Amygdala (tissue), 56 donors: ENCODE measurements around the gene AUTS2.

Experiments used
- DNase-seq, 56 donors: peaks; one replicate each; lab custom pipeline; 2025; lab: John Stamatoyannopoulos, UW

AUTS2 gene

GRCh38 chr7:70006261-70006920, 408.1 kb downstream of the AUTS2 start:
- no peak for DNase-seq

- DNase-seq: no peak
Measured at GRCh38 chr7:70008466-70008865, 410.2 kb downstream of the AUTS2 start.

- no peak for DNase-seq
Measured at GRCh38 chr7:70014472-70015177, 416.4 kb downstream of the AUTS2 start.

- no peak for DNase-seq
Measured at GRCh38 chr7:70015353-70015752, 417.1 kb downstream of the AUTS2 start.

GRCh38 chr7:70016044-70016770, 417.9 kb downstream of the AUTS2 start:
- DNase-seq: no peak

- no peak for DNase-seq
Measured at GRCh38 chr7:70017357-70017756, 419.1 kb downstream of the AUTS2 start.

GRCh38 chr7:70018700-70019099, 420.4 kb downstream of the AUTS2 start:
- DNase-seq: no peak

GRCh38 chr7:70027867-70028266, 429.6 kb downstream of the AUTS2 start:
- no peak for DNase-seq

- DNase-seq: no peak
Measured at GRCh38 chr7:70028620-70029019, 430.3 kb downstream of the AUTS2 start.

GRCh38 chr7:70029993-70030392, 431.7 kb downstream of the AUTS2 start:
- no peak for DNase-seq

GRCh38 chr7:70030745-70031144, 432.5 kb downstream of the AUTS2 start:
- no peak for DNase-seq

GRCh38 chr7:70031245-70031644, 433.0 kb downstream of the AUTS2 start:
- no peak for DNase-seq

GRCh38 chr7:70032649-70033048, 434.4 kb downstream of the AUTS2 start:
- DNase-seq: no peak

GRCh38 chr7:70033226-70033625, 435.0 kb downstream of the AUTS2 start:
- no peak for DNase-seq

- no peak for DNase-seq
Measured at GRCh38 chr7:70034999-70035398, 436.7 kb downstream of the AUTS2 start.

GRCh38 chr7:70035519-70035918, 437.2 kb downstream of the AUTS2 start:
- no peak for DNase-seq

GRCh38 chr7:70035955-70036354, 437.7 kb downstream of the AUTS2 start:
- DNase-seq: no peak

- DNase-seq: no peak
Measured at GRCh38 chr7:70036695-70037094, 438.4 kb downstream of the AUTS2 start.

GRCh38 chr7:70037171-70037933, 439.1 kb downstream of the AUTS2 start:
- DNase-seq: no peak

- DNase-seq: no peak
Measured at GRCh38 chr7:70040051-70040450, 441.8 kb downstream of the AUTS2 start.
